Uterus (tissue), 2 donors: ENCODE data around the gene CHRDL2.

Source experiments
- CTCF ChIP-seq, 4 experiments: fragments of 200-600 bp in 2 of 4; fragments of 450-650 bp in 2 of 4; sonication (generic) in 2 of 4; IDR thresholded peaks; one replicate each; pipeline ENCODE4 v1.5.1; 2016 to 2019; ENCODE audit warnings: antibody characterized with exemption in 4 of 4, mild to moderate bottlenecking in 2 of 4, moderate library complexity in 1 of 4
- POLR2A ChIP-seq, 2 donors: fragments of 450-650 bp; IDR thresholded peaks; one replicate each; pipeline ENCODE4 v1.6.1; 2016; ENCODE audit warnings: antibody characterized with exemption in 2 of 2, mild to moderate bottlenecking in 1 of 2, moderate library complexity in 1 of 2

- TF ChIP-seq CTCF (IDR thresholded peaks at IDR 0.05) (no peak), POLR2A (IDR thresholded peaks at IDR 0.05) (no peak)
Measured at GRCh38 chr11:74663315-74663714, 67.9 kb downstream of the CHRDL2 start.
